ENCODE results near the gene RHCG. TPM values are rescaled to one million over a fixed set of nuclear protein-coding genes. Genes with fewer than 3 reads are reported as not detected.

RHCG gene
- total RNA-seq, 1 experiment from 2014 or later, result not detected

- no peaks in the 10 kb centered on the region; the same call in 1 of the 2 replicates for H3K4me1 ChIP-seq (ENCODE audit: insufficient read depth, low read length)
- H3K79me2 ChIP-seq (ENCODE audit: low read length), result no peaks in the 10 kb centered on the region
- no TSS peak for BruUV-seq (replicated peaks)
- no peak overlapping the region for H3K4me3 ChIP-seq (ENCODE audit: low read length)
- H3K4me2 ChIP-seq (ENCODE audit: low read length), result no peak overlapping the region
- intact Hi-C loops (cut with micrococcal nuclease), result loop anchor here (1.0 kb wide), 1 partner anchor 64 kb away; no protein-coding TSS in a partner anchor
- no peaks in the 10 kb centered on the region for H4K20me1 ChIP-seq (ENCODE audit: low read length)
- TF ChIP-seq CTCF (conservative IDR thresholded peaks at IDR 0.05; ENCODE audit: low read depth, low read length), result peak; percentile 75
- TF ChIP-seq EZH2phosphoT487 (IDR thresholded peaks at IDR 0.05; ENCODE audit: borderline replicate concordance, low read length), result no peak
- no peak for TF ChIP-seq EZH2 (IDR thresholded peaks at IDR 0.05; ENCODE audit: low read length, unreplicated experiment)
- no peaks in the 10 kb centered on the region for H3K9me2 ChIP-seq (replicated peaks; ENCODE audit: low read length)
- no peaks in the 10 kb centered on the region for H3K9me3 ChIP-seq (ENCODE audit: low read length)
- ATAC-seq (peak; percentile 71), DNase-seq (peak; percentile 41)
- no peak overlapping the region for H3K9ac ChIP-seq (ENCODE audit: low read length)
- H3K27ac ChIP-seq (ENCODE audit: low read length), result no peak overlapping the region
- H3K27me3 ChIP-seq (ENCODE audit: low read length), result no peaks in the 10 kb centered on the region
- ChIA-PET CTCF (interaction anchor here (0.9 kb wide), 2 partner anchors 40 to 83 kb away, joined by 3 to 6 read pairs; partner anchors contain the start of gene TICRR), POLR2A (ENCODE audit: unreplicated experiment) (no interaction called here)
- no peaks in the 10 kb centered on the region for H3K36me3 ChIP-seq (ENCODE audit: low read depth, low read length)
- H2AFZ ChIP-seq (ENCODE audit: low read length), result no peak overlapping the region
- H3F3A ChIP-seq (ENCODE audit: low read length, unreplicated experiment), result no peaks in the 10 kb centered on the region
Measured at GRCh38 chr15:89492111-89492641, 4.2 kb downstream of the RHCG start.

- POLR2A ChIA-PET (ENCODE audit: unreplicated experiment), result no interaction called here
- H3K4me1 ChIP-seq (ENCODE audit: insufficient read depth, low read length), result peaks cover 4% of the 10 kb centered on the region; the same call in 1 of the 2 replicates
- no peaks in the 10 kb centered on the region for H3K27me3 ChIP-seq (ENCODE audit: low read length)
- no peak overlapping the region for H3K27ac ChIP-seq (ENCODE audit: low read length)
- no peaks in the 10 kb centered on the region for H3K36me3 ChIP-seq (ENCODE audit: low read depth, low read length)
- BruUV-seq (replicated peaks), result no TSS peak
- no peaks in the 10 kb centered on the region for H3K9me3 ChIP-seq (ENCODE audit: low read length)
- H3K9me2 ChIP-seq (replicated peaks; ENCODE audit: low read length), result no peaks in the 10 kb centered on the region
- DNase-seq (no peak), ATAC-seq (no peak)
- intact Hi-C loops (cut with micrococcal nuclease), result no loop called here
- H3K4me2 ChIP-seq (ENCODE audit: low read length), result no peak overlapping the region
- H3F3A ChIP-seq (ENCODE audit: low read length, unreplicated experiment), result no peaks in the 10 kb centered on the region
- H3K79me2 ChIP-seq (ENCODE audit: low read length), result no peaks in the 10 kb centered on the region
- no peaks in the 10 kb centered on the region for H4K20me1 ChIP-seq (ENCODE audit: low read length)
- H2AFZ ChIP-seq (ENCODE audit: low read length), result no peak overlapping the region
- TF ChIP-seq EZH2 (IDR thresholded peaks at IDR 0.05; ENCODE audit: low read length, unreplicated experiment) (no peak), CTCF (conservative IDR thresholded peaks at IDR 0.05; ENCODE audit: low read depth, low read length) (no peak), EZH2phosphoT487 (IDR thresholded peaks at IDR 0.05; ENCODE audit: borderline replicate concordance, low read length) (no peak)
- H3K4me3 ChIP-seq (ENCODE audit: low read length), result no peak overlapping the region
- CTCF ChIA-PET, result interaction anchor here (0.9 kb wide), 1 partner anchor 84 kb away, joined by 6 read pairs; the partner anchor contains the start of gene TICRR
- no peak overlapping the region for H3K9ac ChIP-seq (ENCODE audit: low read length)
Measured at GRCh38 chr15:89490814-89491315, 5.5 kb downstream of the RHCG start.

GRCh38 chr15:89490081-89490813, 6.1 kb downstream of the RHCG start:
- TF ChIP-seq EZH2phosphoT487 (IDR thresholded peaks at IDR 0.05; ENCODE audit: borderline replicate concordance, low read length) (no peak), EZH2 (IDR thresholded peaks at IDR 0.05; ENCODE audit: low read length, unreplicated experiment) (no peak), CTCF (conservative IDR thresholded peaks at IDR 0.05; ENCODE audit: low read depth, low read length) (no peak)
- no peak for DNase-seq

More at GRCh38 chr15:89490081-89490813, 6.1 kb downstream of the RHCG start:
- ATAC-seq, result no peak
- ChIA-PET CTCF (no interaction called here), POLR2A (ENCODE audit: unreplicated experiment) (no interaction called here)
- no peaks in the 10 kb centered on the region for H3K9me3 ChIP-seq (ENCODE audit: low read length)
- no peak overlapping the region for H3K27ac ChIP-seq (ENCODE audit: low read length)
- no peaks in the 10 kb centered on the region for H3K9me2 ChIP-seq (replicated peaks; ENCODE audit: low read length)
- no peaks in the 10 kb centered on the region for H3K79me2 ChIP-seq (ENCODE audit: low read length)
- no peak overlapping the region for H3K4me3 ChIP-seq (ENCODE audit: low read length)
- H3K36me3 ChIP-seq (ENCODE audit: low read depth, low read length), result no peaks in the 10 kb centered on the region
- H2AFZ ChIP-seq (ENCODE audit: low read length), result no peak overlapping the region
- intact Hi-C loops (cut with micrococcal nuclease), result no loop called here
- H3F3A ChIP-seq (ENCODE audit: low read length, unreplicated experiment), result no peaks in the 10 kb centered on the region
- H3K4me1 ChIP-seq (ENCODE audit: insufficient read depth, low read length), result peaks cover 11% of the 10 kb centered on the region
- H3K4me2 ChIP-seq (ENCODE audit: low read length), result no peak overlapping the region
- BruUV-seq (replicated peaks), result no TSS peak
- no peaks in the 10 kb centered on the region for H4K20me1 ChIP-seq (ENCODE audit: low read length)
- H3K27me3 ChIP-seq (ENCODE audit: low read length), result no peaks in the 10 kb centered on the region
- H3K9ac ChIP-seq (ENCODE audit: low read length), result no peak overlapping the region
